K562 (cell line): ENCODE measurements around the gene DYNC1I2. TPM values are rescaled to one million over a fixed set of nuclear protein-coding genes. Genes with fewer than 3 reads are reported as not detected.

Source experiments
- ATF7 ChIP-seq: fragments of 450-650 bp; IDR thresholded peaks from 2 replicates; pipeline ENCODE4 v1.7.1; 2014; ENCODE audit warnings: mild to moderate bottlenecking, moderate library complexity
- BRF2 ChIP-seq: IDR thresholded peaks from 3 replicates; pipeline ENCODE4 v1.6.1; 2011; ENCODE audit warnings: borderline replicate concordance, mild to moderate bottlenecking; ENCODE audit not compliant: insufficient read length, insufficient read depth
- CEBPZ ChIP-seq: fragments of 150-350 bp; IDR thresholded peaks from 2 replicates; pipeline ENCODE4 v1.6.1; 2014; ENCODE audit warnings: low read depth, mild to moderate bottlenecking, low read length, borderline replicate concordance
- FOXK1 ChIP-seq: sonication (generic); formaldehyde crosslinking; IDR thresholded peaks from 2 replicates; pipeline ENCODE4 v1.8.0; 2022; ENCODE audit warnings: missing genetic modification reagents, mild to moderate bottlenecking, borderline replicate concordance
- SIX5 ChIP-seq, 2 experiments: IDR thresholded peaks; 2 replicates each; pipeline ENCODE4 v1.6.1; 2011; ENCODE audit warnings: low read length in 2 of 2, borderline replicate concordance in 1 of 2, low read depth in 1 of 2, mild to moderate bottlenecking in 1 of 2, moderate library complexity in 1 of 2; ENCODE audit not compliant: insufficient read depth in 1 of 2
- ZNF384 ChIP-seq: IDR thresholded peaks from 2 replicates; pipeline ENCODE4 v1.6.1; 2012; ENCODE audit warnings: low read depth, low read length, improper control_type of control experiment
- ZNF57 ChIP-seq: fragments of 450-650 bp; formaldehyde crosslinking; IDR thresholded peaks from 2 replicates; pipeline ENCODE4 v1.4.0; 2020; ENCODE audit warnings: mild to moderate bottlenecking, moderate library complexity
- polyA plus RNA-seq, 8 experiments: library from polyadenylated mRNA; depleted of rRNA in 4 of 8; stranded (reverse) in 5 of 8; unstranded in 3 of 8; fragments of >200 nt; fragmentation: Nextera tagmentation in 2 of 8; fragmentation: Illumina TruSeq in 1 of 8; extraction: Ambion mirVana in 2 of 8; extraction: Trizol in 1 of 8; gene quantifications; 2 replicates each; pipeline versions ENCODE4 v1.2.1 to v1.2.3, GENCODE V29; 2011 to 2014; ENCODE audit warnings: inconsistent platforms in 1 of 8, missing spikeins in 1 of 8
- total RNA-seq, 7 experiments: library from RNA; depleted of rRNA in 6 of 7; stranded (reverse); fragments of >200 nt in 6 of 7; fragmentation: Illumina TruSeq in 2 of 7; extraction: Trizol in 2 of 7; gene quantifications; 2 replicates each; pipeline versions ENCODE4 v1.2.1 to v1.2.3, GENCODE V29; 2011 to 2021; ENCODE audit warnings: low replicate concordance in 1 of 7

Gene DYNC1I2
- total and polyA plus RNA-seq, 9 of the 15 experiments (the other 6 are each of a cell fraction or from before 2014, with no cell fraction given) = 59.1 to 204 (median 100) TPM

GRCh38 chr2:171688129-171688465 lies 828 bp downstream of the DYNC1I2 start (continued):
- TF ChIP-seq FOXK1 (CRISPR knock-in tag) = 0 out of 2 replicates have a peak, but pooled peaks have one; percentile 11
- no peak for TF ChIP-seq ZNF57 (CRISPR knock-in tag)
- TF ChIP-seq SIX5 (IDR thresholded peaks at IDR 0.05; ENCODE audit: borderline replicate concordance in 1 of 2, insufficient read depth in 1 of 2, low read depth in 1 of 2, low read length in 2 of 2) = 0 out of 4 replicates have a peak, but pooled peaks of 1 of the 2 experiments have one; percentile 8
- TF ChIP-seq ZNF384 = 0 out of 2 replicates have a peak, but pooled peaks have one; percentile 2
- TF ChIP-seq BRF2 = no peak
- TF ChIP-seq CEBPZ = no peak
- TF ChIP-seq ATF7 = no peak
